ENCODE results near the gene RAB11FIP3. TPM values are rescaled to one million over a fixed set of nuclear protein-coding genes. Genes with fewer than 3 reads are reported as not detected.

RAB11FIP3 gene
- total RNA-seq, 4 donors from 2014 or later = 55.5 to 136 (median 106) TPM

DNA sequence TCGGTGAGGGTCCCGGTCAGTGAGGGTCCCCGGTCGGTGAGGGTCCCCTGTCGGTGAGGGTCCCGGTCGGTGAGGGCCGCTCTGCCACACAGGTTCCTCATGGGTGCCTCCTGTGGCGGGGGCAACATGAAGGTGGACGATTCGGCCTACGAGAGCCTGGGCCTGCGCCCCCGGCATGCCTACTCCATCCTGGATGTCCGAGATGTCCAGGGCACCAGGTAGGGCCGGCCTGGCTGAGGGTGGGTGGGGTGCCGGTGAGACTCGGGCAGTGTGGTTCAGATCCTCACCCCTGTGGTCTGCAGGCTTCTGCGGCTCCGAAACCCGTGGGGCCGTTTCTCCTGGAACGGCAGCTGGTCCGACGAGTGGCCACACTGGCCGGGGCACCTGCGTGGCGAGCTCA lies 125.8 kb downstream of the RAB11FIP3 start:
- no peak for TF ChIP-seq POLR2A (IDR thresholded peaks at IDR 0.05)
- TF ChIP-seq, protein P1, sequence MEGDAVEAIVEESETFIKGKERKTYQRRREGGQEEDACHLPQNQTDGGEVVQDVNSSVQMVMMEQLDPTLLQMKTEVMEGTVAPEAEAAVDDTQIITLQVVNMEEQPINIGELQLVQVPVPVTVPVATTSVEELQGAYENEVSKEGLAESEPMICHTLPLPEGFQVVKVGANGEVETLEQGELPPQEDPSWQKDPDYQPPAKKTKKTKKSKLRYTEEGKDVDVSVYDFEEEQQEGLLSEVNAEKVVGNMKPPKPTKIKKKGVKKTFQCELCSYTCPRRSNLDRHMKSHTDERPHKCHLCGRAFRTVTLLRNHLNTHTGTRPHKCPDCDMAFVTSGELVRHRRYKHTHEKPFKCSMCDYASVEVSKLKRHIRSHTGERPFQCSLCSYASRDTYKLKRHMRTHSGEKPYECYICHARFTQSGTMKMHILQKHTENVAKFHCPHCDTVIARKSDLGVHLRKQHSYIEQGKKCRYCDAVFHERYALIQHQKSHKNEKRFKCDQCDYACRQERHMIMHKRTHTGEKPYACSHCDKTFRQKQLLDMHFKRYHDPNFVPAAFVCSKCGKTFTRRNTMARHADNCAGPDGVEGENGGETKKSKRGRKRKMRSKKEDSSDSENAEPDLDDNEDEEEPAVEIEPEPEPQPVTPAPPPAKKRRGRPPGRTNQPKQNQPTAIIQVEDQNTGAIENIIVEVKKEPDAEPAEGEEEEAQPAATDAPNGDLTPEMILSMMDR (IDR thresholded peaks at IDR 0.05) = no peak
- H3K27me3 ChIP-seq = no peaks in the 10 kb centered on the region
- peaks cover 0 to 68% (median 0%) of the 10 kb centered on the region in 3 donors for H3K36me3 ChIP-seq
- DNase-seq = no peak
- no peak overlapping the region for H3K4me3 ChIP-seq
- H3K9me3 ChIP-seq = no peaks in the 10 kb centered on the region
- no peak overlapping the region for H3K27ac ChIP-seq
- H3K4me1 ChIP-seq = peaks cover 0 to 24% (median 0%) of the 10 kb centered on the region in 4 donors

DNA sequence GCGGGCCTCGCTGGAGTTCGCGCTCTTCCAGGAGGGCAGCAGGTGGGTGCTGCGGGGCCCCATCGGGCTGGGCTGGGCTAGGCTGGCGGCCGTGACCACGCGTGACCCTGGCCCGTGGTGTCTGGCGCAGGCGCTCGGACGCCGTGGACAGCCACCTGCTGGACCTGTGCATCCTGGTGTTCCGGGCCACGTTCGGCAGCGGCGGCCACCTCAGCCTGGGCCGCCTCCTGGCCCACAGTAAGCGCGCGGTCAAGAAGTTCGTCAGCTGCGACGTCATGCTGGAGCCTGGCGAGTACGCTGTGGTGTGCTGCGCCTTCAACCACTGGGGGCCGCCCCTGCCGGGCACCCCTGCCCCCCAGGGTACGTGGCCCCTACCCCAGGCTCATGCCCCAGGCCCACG lies 126.7 kb downstream of the RAB11FIP3 start:
- no peak for DNase-seq
- Histone ChIP-seq H3K4me3 (no peak overlapping the region), H3K36me3 (peaks cover 0 to 66% (median 0%) of the 10 kb centered on the region in 3 donors), H3K4me1 (peaks cover 0 to 16% (median 0%) of the 10 kb centered on the region in 4 donors), H3K27me3 (no peaks in the 10 kb centered on the region), H3K9me3 (no peaks in the 10 kb centered on the region), H3K27ac (no peak overlapping the region)
- TF ChIP-seq, protein P1 (IDR thresholded peaks at IDR 0.05) = no peak
- TF ChIP-seq POLR2A (IDR thresholded peaks at IDR 0.05) = no peak

DNA sequence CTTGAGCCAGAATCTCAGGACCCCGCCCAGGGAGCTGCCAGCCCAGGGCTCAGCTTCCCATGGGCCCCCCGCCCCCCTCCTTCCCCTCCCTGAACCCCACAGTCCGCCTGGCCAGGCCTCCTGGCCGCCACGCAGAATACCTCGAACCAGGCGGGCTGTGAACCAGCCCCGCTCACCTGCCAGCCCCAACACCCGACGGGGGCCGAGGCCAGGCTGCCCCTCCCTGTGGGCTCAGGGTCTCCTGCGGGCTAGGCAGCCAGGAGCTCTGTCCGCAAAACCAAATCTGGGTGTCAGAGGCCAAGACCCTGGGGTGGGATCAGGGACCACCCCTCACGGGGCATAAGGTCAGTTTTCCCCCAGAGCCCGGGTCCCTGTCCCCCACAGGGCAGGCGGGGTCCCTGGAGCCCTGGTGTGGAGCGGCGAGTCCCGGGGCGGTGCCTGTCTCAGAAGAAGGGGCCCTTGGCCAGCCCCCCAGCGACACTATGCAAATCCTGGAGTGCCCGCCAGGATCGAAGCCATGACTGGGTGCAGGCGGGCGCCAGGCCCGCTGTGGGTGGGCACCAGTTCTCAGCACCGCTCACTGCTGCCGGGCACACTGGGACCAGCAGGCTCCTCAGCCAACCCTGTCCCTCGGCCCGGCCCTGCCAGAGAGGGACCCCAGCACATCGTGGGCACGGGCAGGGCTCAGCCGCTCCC lies 128.3 kb downstream of the RAB11FIP3 start:
- Histone ChIP-seq H3K27me3 (no peaks in the 10 kb centered on the region), H3K9me3 (no peaks in the 10 kb centered on the region), H3K4me3 (no peak overlapping the region), H3K4me1 (peaks cover 0 to 13% (median 0%) of the 10 kb centered on the region in 4 donors), H3K27ac (no peak overlapping the region), H3K36me3 (peaks cover 0 to 51% (median 0%) of the 10 kb centered on the region in 3 donors)
- TF ChIP-seq, protein P1 (IDR thresholded peaks at IDR 0.05) = no peak
- no peak for TF ChIP-seq POLR2A (IDR thresholded peaks at IDR 0.05)
- DNase-seq = no peak

DNA sequence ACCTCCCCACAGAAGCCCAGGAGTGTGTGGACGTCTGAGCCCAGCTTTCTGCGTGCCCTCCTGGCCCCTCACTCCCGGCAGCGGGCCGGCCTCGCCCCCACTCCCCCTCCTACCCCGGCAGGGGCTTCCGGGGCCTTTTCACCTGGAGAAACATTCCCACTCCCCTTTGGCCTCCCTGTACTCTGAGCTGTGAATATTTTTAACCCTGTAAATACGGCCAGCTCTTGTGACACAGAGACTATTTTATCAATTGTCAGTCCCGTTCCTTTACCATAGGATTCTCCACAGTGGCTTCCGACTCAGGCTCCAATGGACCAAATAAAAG lies 128.8 kb downstream of the RAB11FIP3 start:
- Histone ChIP-seq H3K9me3 (no peaks in the 10 kb centered on the region), H3K4me3 (no peak overlapping the region)

DNA sequence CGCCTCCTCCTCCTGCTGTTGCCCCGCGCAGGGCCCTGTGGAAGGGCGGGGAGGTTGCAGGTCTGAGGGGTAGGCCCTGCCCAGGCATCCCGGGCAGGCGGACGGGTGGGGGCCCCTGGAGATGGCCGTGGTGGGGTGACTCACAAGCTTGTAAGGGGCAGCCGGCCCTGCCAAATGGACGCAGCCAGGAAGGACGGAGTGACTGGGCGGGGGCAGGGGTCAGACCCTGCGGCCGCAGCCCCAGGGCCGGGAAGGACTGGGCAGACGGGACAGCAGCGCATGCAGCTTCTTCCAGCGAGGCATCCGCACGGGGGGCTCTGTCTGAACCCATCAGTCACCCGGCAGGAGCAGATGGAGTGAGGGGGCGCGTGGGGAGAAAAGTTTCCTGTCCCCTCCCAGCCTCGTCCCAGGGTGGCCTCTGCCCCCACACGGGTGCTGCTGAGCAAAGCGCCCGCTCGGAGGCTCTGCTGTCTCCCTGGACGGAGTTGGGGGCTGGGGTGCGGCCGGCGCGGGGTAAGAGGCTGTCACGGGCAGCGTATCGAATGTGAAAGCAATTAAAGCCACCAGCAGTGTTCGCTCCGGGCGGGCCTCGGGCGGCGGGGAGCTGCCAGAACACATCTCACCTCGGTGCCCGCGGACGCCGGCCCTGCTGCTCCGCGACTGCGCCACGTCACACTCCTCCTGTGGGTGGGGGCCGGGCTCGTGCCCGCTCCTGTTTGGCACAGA lies 129.4 kb downstream of the RAB11FIP3 start:
- Histone ChIP-seq H3K9me3 (no peaks in the 10 kb centered on the region), H3K27me3 (peaks cover 0 to 7% of the 10 kb centered on the region in 2 donors), H3K27ac (no peak overlapping the region), H3K4me1 (peaks cover 0 to 21% (median 2%) of the 10 kb centered on the region in 4 donors), H3K4me3 (no peak overlapping the region), H3K36me3 (peaks cover 0 to 40% (median 0%) of the 10 kb centered on the region in 3 donors)
- TF ChIP-seq, protein P1 (IDR thresholded peaks at IDR 0.05) = no peak
- no peak for TF ChIP-seq POLR2A (IDR thresholded peaks at IDR 0.05)
- peak in 2 of 3 donors; percentile 58 to 68 for DNase-seq

More for the DNA sequence above, 128.8 kb downstream of the RAB11FIP3 start:
- TF ChIP-seq POLR2A (IDR thresholded peaks at IDR 0.05) = no peak
- TF ChIP-seq, protein P1 (IDR thresholded peaks at IDR 0.05) = no peak
- H3K4me1 ChIP-seq = peaks cover 0 to 17% (median 0%) of the 10 kb centered on the region in 4 donors
- H3K36me3 ChIP-seq = peaks cover 0 to 46% (median 0%) of the 10 kb centered on the region in 3 donors
- H3K27ac ChIP-seq = no peak overlapping the region
- peaks cover 0 to 1% of the 10 kb centered on the region in 2 donors for H3K27me3 ChIP-seq
- no peak for DNase-seq
